ENCODE results near the gene GRIN2A.

DNA sequence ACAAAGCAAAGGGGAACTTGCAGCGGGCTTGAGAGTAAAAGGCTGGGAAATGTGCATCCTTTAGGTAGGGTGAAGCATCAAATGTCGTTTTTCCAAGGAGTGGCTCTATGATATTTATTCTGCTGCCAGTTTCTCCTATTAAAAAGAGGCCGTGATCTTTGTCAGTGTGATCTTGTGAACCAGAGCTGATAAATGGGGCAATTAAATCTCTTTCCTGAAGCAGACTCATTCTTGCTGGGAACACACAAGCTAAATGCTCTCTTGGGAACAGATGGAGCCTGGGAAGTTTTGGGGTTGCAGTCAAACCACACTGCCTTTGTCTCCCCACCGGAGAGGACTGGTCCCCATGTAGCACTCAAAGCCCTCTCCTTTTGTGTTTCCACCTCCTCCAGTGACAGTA, 408.9 kb downstream of the GRIN2A start:
- TF ChIP-seq, protein P1, sequence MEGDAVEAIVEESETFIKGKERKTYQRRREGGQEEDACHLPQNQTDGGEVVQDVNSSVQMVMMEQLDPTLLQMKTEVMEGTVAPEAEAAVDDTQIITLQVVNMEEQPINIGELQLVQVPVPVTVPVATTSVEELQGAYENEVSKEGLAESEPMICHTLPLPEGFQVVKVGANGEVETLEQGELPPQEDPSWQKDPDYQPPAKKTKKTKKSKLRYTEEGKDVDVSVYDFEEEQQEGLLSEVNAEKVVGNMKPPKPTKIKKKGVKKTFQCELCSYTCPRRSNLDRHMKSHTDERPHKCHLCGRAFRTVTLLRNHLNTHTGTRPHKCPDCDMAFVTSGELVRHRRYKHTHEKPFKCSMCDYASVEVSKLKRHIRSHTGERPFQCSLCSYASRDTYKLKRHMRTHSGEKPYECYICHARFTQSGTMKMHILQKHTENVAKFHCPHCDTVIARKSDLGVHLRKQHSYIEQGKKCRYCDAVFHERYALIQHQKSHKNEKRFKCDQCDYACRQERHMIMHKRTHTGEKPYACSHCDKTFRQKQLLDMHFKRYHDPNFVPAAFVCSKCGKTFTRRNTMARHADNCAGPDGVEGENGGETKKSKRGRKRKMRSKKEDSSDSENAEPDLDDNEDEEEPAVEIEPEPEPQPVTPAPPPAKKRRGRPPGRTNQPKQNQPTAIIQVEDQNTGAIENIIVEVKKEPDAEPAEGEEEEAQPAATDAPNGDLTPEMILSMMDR (IDR thresholded peaks at IDR 0.05; ENCODE audit: insufficient read depth, low read length) = no peak
- TF ChIP-seq POLR2AphosphoS5 (IDR thresholded peaks at IDR 0.05; ENCODE audit: low read depth) = no peak

Data from HL-60 (cell line).